GM23248 (cell line): ENCODE data around the gene FGD5.

Source experiments
- EZH2 ChIP-seq: fragments of 200-600 bp; sonication (generic); IDR thresholded peaks from 2 replicates; pipeline ENCODE4 v1.6.1; 2018; ENCODE audit warnings: antibody characterized with exemption, mild to moderate bottlenecking; ENCODE audit not compliant: insufficient read depth, poor library complexity, severe bottlenecking
- EZH2phosphoT487 ChIP-seq: fragments of 200-600 bp; sonication (generic); IDR thresholded peaks from 2 replicates; pipeline ENCODE4 v1.6.1; 2018; ENCODE audit warnings: antibody characterized with exemption, moderate library complexity, mild to moderate bottlenecking, low read depth; ENCODE audit not compliant: insufficient read depth

GRCh38 chr3:14899993-14900618 lies 81.3 kb downstream of the FGD5 start:
- TF ChIP-seq EZH2 (no peak), EZH2phosphoT487 (no peak)
